ENCODE data around the gene RASAL1.

RASAL1 gene

DNA sequence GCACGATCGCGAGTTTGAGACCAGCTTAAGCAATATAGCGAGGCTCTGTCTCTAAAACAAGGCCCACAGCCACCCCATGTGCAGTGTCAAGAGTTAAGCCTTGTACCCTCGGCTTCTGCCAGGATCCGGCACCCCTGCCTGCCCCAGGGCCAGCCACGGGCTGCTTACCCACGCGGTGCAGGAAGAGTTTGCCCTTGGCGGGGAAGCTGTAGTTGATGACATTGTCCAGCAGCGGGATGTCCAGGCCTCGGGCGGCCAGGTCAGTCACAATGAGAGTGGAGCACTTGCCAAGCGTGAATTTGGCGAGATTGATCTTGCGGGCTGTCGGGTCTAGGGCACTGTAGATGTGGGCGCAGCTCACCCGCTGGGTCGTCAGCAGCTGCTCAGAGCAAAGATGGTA, 36.6 kb upstream of the RASAL1 start:
- TF ChIP-seq TCF12 (IDR thresholded peaks at IDR 0.05; ENCODE audit: low read depth): no peak

GRCh38 chr12:113171543-113171942, 36.0 kb upstream of the RASAL1 start:
- TF ChIP-seq FOXM1 (IDR thresholded peaks at IDR 0.05; ENCODE audit: borderline replicate concordance, low read depth): no peak
- TF ChIP-seq, protein P1, sequence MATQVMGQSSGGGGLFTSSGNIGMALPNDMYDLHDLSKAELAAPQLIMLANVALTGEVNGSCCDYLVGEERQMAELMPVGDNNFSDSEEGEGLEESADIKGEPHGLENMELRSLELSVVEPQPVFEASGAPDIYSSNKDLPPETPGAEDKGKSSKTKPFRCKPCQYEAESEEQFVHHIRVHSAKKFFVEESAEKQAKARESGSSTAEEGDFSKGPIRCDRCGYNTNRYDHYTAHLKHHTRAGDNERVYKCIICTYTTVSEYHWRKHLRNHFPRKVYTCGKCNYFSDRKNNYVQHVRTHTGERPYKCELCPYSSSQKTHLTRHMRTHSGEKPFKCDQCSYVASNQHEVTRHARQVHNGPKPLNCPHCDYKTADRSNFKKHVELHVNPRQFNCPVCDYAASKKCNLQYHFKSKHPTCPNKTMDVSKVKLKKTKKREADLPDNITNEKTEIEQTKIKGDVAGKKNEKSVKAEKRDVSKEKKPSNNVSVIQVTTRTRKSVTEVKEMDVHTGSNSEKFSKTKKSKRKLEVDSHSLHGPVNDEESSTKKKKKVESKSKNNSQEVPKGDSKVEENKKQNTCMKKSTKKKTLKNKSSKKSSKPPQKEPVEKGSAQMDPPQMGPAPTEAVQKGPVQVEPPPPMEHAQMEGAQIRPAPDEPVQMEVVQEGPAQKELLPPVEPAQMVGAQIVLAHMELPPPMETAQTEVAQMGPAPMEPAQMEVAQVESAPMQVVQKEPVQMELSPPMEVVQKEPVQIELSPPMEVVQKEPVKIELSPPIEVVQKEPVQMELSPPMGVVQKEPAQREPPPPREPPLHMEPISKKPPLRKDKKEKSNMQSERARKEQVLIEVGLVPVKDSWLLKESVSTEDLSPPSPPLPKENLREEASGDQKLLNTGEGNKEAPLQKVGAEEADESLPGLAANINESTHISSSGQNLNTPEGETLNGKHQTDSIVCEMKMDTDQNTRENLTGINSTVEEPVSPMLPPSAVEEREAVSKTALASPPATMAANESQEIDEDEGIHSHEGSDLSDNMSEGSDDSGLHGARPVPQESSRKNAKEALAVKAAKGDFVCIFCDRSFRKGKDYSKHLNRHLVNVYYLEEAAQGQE (IDR thresholded peaks at IDR 0.05; ENCODE audit: low read depth): no peak
- no peak for TF ChIP-seq YY1 (IDR thresholded peaks at IDR 0.05; ENCODE audit: low read depth)
- no peak for TF ChIP-seq CREB1 (IDR thresholded peaks at IDR 0.05; ENCODE audit: low read depth)
- TF ChIP-seq NFIC (IDR thresholded peaks at IDR 0.05): no peak
- TF ChIP-seq CEBPB (IDR thresholded peaks at IDR 0.05): no peak
- no peak for TF ChIP-seq TCF12 (IDR thresholded peaks at IDR 0.05; ENCODE audit: low read depth)
- no peak for TF ChIP-seq EGR1 (IDR thresholded peaks at IDR 0.05)
- no peak for TF ChIP-seq TEAD4 (IDR thresholded peaks at IDR 0.05)
- no peak for TF ChIP-seq RAD21 (IDR thresholded peaks at IDR 0.05; ENCODE audit: low read depth)
- no peak for TF ChIP-seq ZBTB7A (IDR thresholded peaks at IDR 0.05; ENCODE audit: low read depth)
- no peak for TF ChIP-seq TAF1 (IDR thresholded peaks at IDR 0.05; ENCODE audit: low read depth)
- TF ChIP-seq EP300 (IDR thresholded peaks at IDR 0.05; ENCODE audit: borderline replicate concordance): no peak
- no peak for TF ChIP-seq MAX (IDR thresholded peaks at IDR 0.05)
- TF ChIP-seq, protein P2, sequence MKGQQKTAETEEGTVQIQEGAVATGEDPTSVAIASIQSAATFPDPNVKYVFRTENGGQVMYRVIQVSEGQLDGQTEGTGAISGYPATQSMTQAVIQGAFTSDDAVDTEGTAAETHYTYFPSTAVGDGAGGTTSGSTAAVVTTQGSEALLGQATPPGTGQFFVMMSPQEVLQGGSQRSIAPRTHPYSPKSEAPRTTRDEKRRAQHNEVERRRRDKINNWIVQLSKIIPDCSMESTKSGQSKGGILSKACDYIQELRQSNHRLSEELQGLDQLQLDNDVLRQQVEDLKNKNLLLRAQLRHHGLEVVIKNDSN (IDR thresholded peaks at IDR 0.05): no peak

- TF ChIP-seq EGR1 (IDR thresholded peaks at IDR 0.05) (no peak), CEBPB (IDR thresholded peaks at IDR 0.05) (no peak)
Measured at GRCh38 chr12:113170926-113171325, 35.4 kb upstream of the RASAL1 start.

- TF ChIP-seq, protein P2 (IDR thresholded peaks at IDR 0.05): no peak
- no peak for TF ChIP-seq TEAD4 (IDR thresholded peaks at IDR 0.05)
- no peak for TF ChIP-seq RAD21 (IDR thresholded peaks at IDR 0.05; ENCODE audit: low read depth)
- TF ChIP-seq TCF12 (IDR thresholded peaks at IDR 0.05; ENCODE audit: low read depth): no peak
- TF ChIP-seq NFIC (IDR thresholded peaks at IDR 0.05): no peak
- TF ChIP-seq ZBTB7A (IDR thresholded peaks at IDR 0.05; ENCODE audit: low read depth): no peak
- TF ChIP-seq CEBPB (IDR thresholded peaks at IDR 0.05): no peak
- TF ChIP-seq YY1 (IDR thresholded peaks at IDR 0.05; ENCODE audit: low read depth): no peak
- TF ChIP-seq, protein P1 (IDR thresholded peaks at IDR 0.05; ENCODE audit: low read depth): no peak
- TF ChIP-seq FOXM1 (IDR thresholded peaks at IDR 0.05; ENCODE audit: borderline replicate concordance, low read depth): no peak
- no peak for TF ChIP-seq EP300 (IDR thresholded peaks at IDR 0.05; ENCODE audit: borderline replicate concordance)
Measured at GRCh38 chr12:113170457-113170856, 34.9 kb upstream of the RASAL1 start.

DNA sequence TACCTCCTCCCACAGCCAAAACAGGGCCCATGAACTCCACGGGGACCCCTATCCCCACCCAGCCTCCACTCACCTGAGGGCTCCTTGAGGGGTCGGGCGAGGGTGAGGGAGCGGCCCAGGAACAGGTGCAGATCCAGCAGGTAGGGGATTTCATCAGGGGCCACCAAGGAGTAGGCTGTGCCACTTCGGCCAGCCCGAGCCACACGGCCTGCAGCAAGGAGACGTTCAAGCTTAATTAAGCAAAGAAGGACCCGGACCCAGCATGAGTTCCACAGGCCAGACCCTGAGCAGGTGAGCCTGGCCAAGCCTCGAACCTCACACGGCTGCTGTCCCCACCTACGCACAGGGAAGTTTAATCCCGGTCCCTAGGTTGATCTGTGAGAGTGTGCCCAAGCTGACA, 34.1 kb upstream of the RASAL1 start:
- TF ChIP-seq CEBPB (IDR thresholded peaks at IDR 0.05) (no peak), YY1 (IDR thresholded peaks at IDR 0.05; ENCODE audit: low read depth) (no peak), ZBTB7A (IDR thresholded peaks at IDR 0.05; ENCODE audit: low read depth) (no peak), FOXM1 (IDR thresholded peaks at IDR 0.05; ENCODE audit: borderline replicate concordance, low read depth) (no peak), TCF12 (IDR thresholded peaks at IDR 0.05; ENCODE audit: low read depth) (no peak), NFIC (IDR thresholded peaks at IDR 0.05) (no peak), EGR1 (IDR thresholded peaks at IDR 0.05) (no peak), EP300 (IDR thresholded peaks at IDR 0.05; ENCODE audit: borderline replicate concordance) (no peak), RAD21 (IDR thresholded peaks at IDR 0.05; ENCODE audit: low read depth) (no peak), CREB1 (IDR thresholded peaks at IDR 0.05; ENCODE audit: low read depth) (no peak), TAF1 (IDR thresholded peaks at IDR 0.05; ENCODE audit: low read depth) (no peak), TEAD4 (IDR thresholded peaks at IDR 0.05) (no peak), MAX (IDR thresholded peaks at IDR 0.05) (no peak)
- TF ChIP-seq, protein P2 (IDR thresholded peaks at IDR 0.05): no peak
- TF ChIP-seq, protein P1 (IDR thresholded peaks at IDR 0.05; ENCODE audit: low read depth): no peak

All from Ishikawa (cell line).